Stimulated activated CD8-positive, alpha-beta memory T cell treated with anti-CD3 and anti-CD28 coated beads, Interleukin-15, amount 100 ng/mL, for 24 hours (primary cell): ENCODE data around the gene RIN1.
"Not testable (repeated sequence)": the region's sequence is repeated elsewhere in the genome, so short reads cannot be mapped to it uniquely, and the experiment has no call there.

Source experiments
- DNase-seq: peaks from one replicate; pipeline ENCODE4 v3.0.0-alpha.2; 2020; ENCODE audit warnings: low read depth

The RIN1 gene

GRCh38 chr11:66333896-66334604 lies 2.2 kb downstream of the RIN1 start:
- DNase-seq, result no peak

- no peak for DNase-seq
Observed at GRCh38 chr11:66333220-66333877, 2.9 kb downstream of the RIN1 start.

GRCh38 chr11:66332371-66333219 lies 3.6 kb downstream of the RIN1 start:
- no peak for DNase-seq

- DNase-seq, result no peak
Observed at GRCh38 chr11:66331542-66332370, 4.5 kb downstream of the RIN1 start.

- no peak for DNase-seq
Observed at GRCh38 chr11:66330931-66331330, 5.3 kb downstream of the RIN1 start.

- no peak for DNase-seq
Observed at GRCh38 chr11:66329165-66329673, 7.0 kb downstream of the RIN1 start.

GRCh38 chr11:66328302-66329144 lies 7.7 kb downstream of the RIN1 start:
- DNase-seq, result peak; percentile 61

GRCh38 chr11:66328031-66328301 lies 8.3 kb downstream of the RIN1 start:
- DNase-seq, result no peak

GRCh38 chr11:66327171-66328030 lies 8.8 kb downstream of the RIN1 start:
- DNase-seq, result no peak

- DNase-seq, result no peak
Observed at GRCh38 chr11:66326261-66327111, 9.7 kb downstream of the RIN1 start.

GRCh38 chr11:66325263-66325671 lies 11.0 kb downstream of the RIN1 start:
- no peak for DNase-seq

GRCh38 chr11:66324664-66325063 lies 11.6 kb downstream of the RIN1 start:
- DNase-seq, result no peak

- DNase-seq, result no peak
Observed at GRCh38 chr11:66323684-66324083, 12.6 kb downstream of the RIN1 start.

- DNase-seq, result no peak
Observed at GRCh38 chr11:66322732-66323427, 13.4 kb downstream of the RIN1 start.

GRCh38 chr11:66321606-66322005 lies 14.6 kb downstream of the RIN1 start:
- no peak for DNase-seq

GRCh38 chr11:66320748-66321147 lies 15.5 kb downstream of the RIN1 start:
- not testable (repeated sequence) for DNase-seq

- not testable (repeated sequence) for DNase-seq
Observed at GRCh38 chr11:66320289-66320688, 15.9 kb downstream of the RIN1 start.

GRCh38 chr11:66318600-66318970 lies 17.6 kb downstream of the RIN1 start:
- no peak for DNase-seq
